PC-3 (cell line): ENCODE data around the gene UBFD1.

ENCODE experiments used
- CTCF ChIP-seq: fragments of 300-600 bp; sonication (generic); conservative IDR thresholded peaks from 2 replicates; pipeline ENCODE4 v1.5.1; 2017; ENCODE audit warnings: antibody characterized with exemption, low read depth, mild to moderate bottlenecking, low read length
- EZH2 ChIP-seq: fragments of 300-600 bp; sonication (generic); IDR thresholded peaks from one replicate; pipeline ENCODE4 v1.6.1; 2017; ENCODE audit warnings: antibody characterized with exemption, mild to moderate bottlenecking, low read length; ENCODE audit not compliant: unreplicated experiment
- EZH2phosphoT487 ChIP-seq: fragments of 300-600 bp; sonication (generic); IDR thresholded peaks from 2 replicates; pipeline ENCODE4 v1.6.1; 2018; ENCODE audit warnings: mild to moderate bottlenecking, antibody characterized with exemption, low read length, borderline replicate concordance

DNA sequence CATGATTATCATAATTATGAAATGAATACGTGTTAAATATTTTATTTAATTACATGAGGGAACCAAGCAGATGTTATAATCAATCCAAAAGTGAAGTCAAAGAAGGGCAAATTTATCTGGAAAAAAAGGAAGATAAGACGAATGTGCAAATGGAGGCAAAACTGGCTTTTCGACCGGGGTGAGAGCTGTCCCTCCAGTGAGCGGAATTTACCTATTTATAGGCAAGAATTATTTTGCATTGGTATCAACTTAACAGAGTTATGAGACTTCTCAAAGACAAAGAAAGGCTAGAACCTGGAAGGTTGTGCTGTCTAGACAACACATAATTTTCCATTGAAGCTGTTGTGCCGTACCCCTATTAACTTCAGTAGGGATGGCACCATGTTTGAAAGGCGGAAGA, 45.8 kb upstream of the UBFD1 start:
- no peak for TF ChIP-seq CTCF
- no peak for TF ChIP-seq EZH2
- no peak for TF ChIP-seq EZH2phosphoT487
